Left hindlimb (tissue), 1 donor: Measurements from ENCODE around the gene VPS54.

ENCODE experiments used
- DNase-seq: peaks from one replicate; pipeline ENCODE4 v3.0.0-alpha.2; 2018

VPS54 gene

GRCh38 chr2:63899639-63900038 lies 119.6 kb downstream of the VPS54 start:
- no peak for DNase-seq

- DNase-seq: no peak
Observed at GRCh38 chr2:63898839-63899238, 120.4 kb downstream of the VPS54 start.

GRCh38 chr2:63894167-63894566 lies 125.1 kb downstream of the VPS54 start:
- DNase-seq: no peak

GRCh38 chr2:63893163-63893562 lies 126.1 kb downstream of the VPS54 start:
- DNase-seq: no peak

- no peak for DNase-seq
Observed at GRCh38 chr2:63891488-63892030, 127.7 kb downstream of the VPS54 start.

- no peak for DNase-seq
Observed at GRCh38 chr2:63890678-63891077, 128.6 kb downstream of the VPS54 start.

GRCh38 chr2:63888490-63889402 lies 130.5 kb downstream of the VPS54 start:
- no peak for DNase-seq

GRCh38 chr2:63888053-63888452 lies 131.2 kb downstream of the VPS54 start:
- no peak for DNase-seq

GRCh38 chr2:63886445-63886844 lies 132.8 kb downstream of the VPS54 start:
- DNase-seq: no peak

GRCh38 chr2:63882395-63883105 lies 136.7 kb downstream of the VPS54 start:
- no peak for DNase-seq

- DNase-seq: no peak
Observed at GRCh38 chr2:63881205-63881604, 138.0 kb downstream of the VPS54 start.

GRCh38 chr2:63880625-63881024 lies 138.6 kb downstream of the VPS54 start:
- DNase-seq: no peak

- no peak for DNase-seq
Observed at GRCh38 chr2:63879876-63880433, 139.3 kb downstream of the VPS54 start.

- no peak for DNase-seq
Observed at GRCh38 chr2:63878486-63878885, 140.7 kb downstream of the VPS54 start.

GRCh38 chr2:63876311-63876710 lies 142.9 kb downstream of the VPS54 start:
- no peak for DNase-seq

- peak; percentile 54 for DNase-seq
Observed at GRCh38 chr2:63875559-63876245, 143.5 kb downstream of the VPS54 start.

GRCh38 chr2:63875131-63875527 lies 144.1 kb downstream of the VPS54 start:
- DNase-seq: no peak

GRCh38 chr2:63874204-63875130 lies 144.8 kb downstream of the VPS54 start:
- no peak for DNase-seq

- DNase-seq: peak; percentile 55
Observed at GRCh38 chr2:63872571-63873328, 146.5 kb downstream of the VPS54 start.

GRCh38 chr2:63871864-63872263 lies 147.4 kb downstream of the VPS54 start:
- DNase-seq: no peak

- no peak for DNase-seq
Observed at GRCh38 chr2:63870679-63871078, 148.5 kb downstream of the VPS54 start.
